Left kidney (tissue), 2 donors: ENCODE results near the gene PSMD12. TPM values are rescaled to one million over a fixed set of nuclear protein-coding genes. Genes with fewer than 3 reads are reported as not detected.
"Not testable (repeated sequence)": the region's sequence is repeated elsewhere in the genome, so short reads cannot be mapped to it uniquely, and the experiment has no call there.

Experiments used
- DNase-seq: peaks from one replicate; pipeline ENCODE4 v3.0.0-alpha.2; 2013
- polyA plus RNA-seq: library from polyadenylated mRNA; unstranded; fragments of 120-200 nt; gene quantifications from one replicate; pipeline ENCODE4 v1.2.1, GENCODE V29; 2013; ENCODE audit not compliant: insufficient read length

The PSMD12 gene
- polyA plus RNA-seq, 1 donor: 53.3 TPM

- DNase-seq: no peak
Measured at GRCh38 chr17:67388986-67389385, 22.6 kb upstream of the PSMD12 start.

- DNase-seq: not testable (repeated sequence)
Measured at GRCh38 chr17:67388536-67388935, 22.2 kb upstream of the PSMD12 start.

- DNase-seq: peak; percentile 56
Measured at GRCh38 chr17:67386965-67387551, 20.7 kb upstream of the PSMD12 start.

- DNase-seq: no peak
Measured at GRCh38 chr17:67385122-67385988, 19.0 kb upstream of the PSMD12 start.

- no peak for DNase-seq
Measured at GRCh38 chr17:67381929-67382257, 15.5 kb upstream of the PSMD12 start.

- no peak for DNase-seq
Measured at GRCh38 chr17:67379251-67379630, 12.9 kb upstream of the PSMD12 start.

GRCh38 chr17:67378454-67379250 lies 12.3 kb upstream of the PSMD12 start:
- peak; percentile 74 for DNase-seq

- no peak for DNase-seq
Measured at GRCh38 chr17:67377488-67378453, 11.4 kb upstream of the PSMD12 start.

- peak; percentile 82 for DNase-seq
Measured at GRCh38 chr17:67376737-67377487, 10.5 kb upstream of the PSMD12 start, which contains the start of gene PITPNC1. PITPNC1 (plus strand) TSS chr17:67377281.

- no peak for DNase-seq
Measured at GRCh38 chr17:67376415-67376736, 10.0 kb upstream of the PSMD12 start.

- DNase-seq: no peak
Measured at GRCh38 chr17:67375716-67376115, 9.3 kb upstream of the PSMD12 start.

- no peak for DNase-seq
Measured at GRCh38 chr17:67375054-67375427, 8.7 kb upstream of the PSMD12 start.

GRCh38 chr17:67374329-67375053 lies 8.1 kb upstream of the PSMD12 start:
- DNase-seq: peak; percentile 77

GRCh38 chr17:67372751-67373150 lies 6.4 kb upstream of the PSMD12 start:
- DNase-seq: no peak

- DNase-seq: no peak
Measured at GRCh38 chr17:67369676-67370075, 3.3 kb upstream of the PSMD12 start.

- DNase-seq: no peak
Measured at GRCh38 chr17:67365738-67366192, 612 bp downstream of the PSMD12 start.

GRCh38 chr17:67364847-67365737 lies 1.3 kb downstream of the PSMD12 start:
- DNase-seq: no peak

GRCh38 chr17:67362173-67362572 lies 4.2 kb downstream of the PSMD12 start:
- DNase-seq: no peak

- DNase-seq: no peak
Measured at GRCh38 chr17:67360880-67361279, 5.5 kb downstream of the PSMD12 start.
